NCI-H2196 (cell line): ENCODE data around the gene IMP4.
"Not testable (repeated sequence)": the region's sequence is repeated elsewhere in the genome, so short reads cannot be mapped to it uniquely, and the experiment has no call there.

Experiments
- DNase-seq: peaks from one replicate; lab custom pipeline; 2025; ENCODE audit not compliant: unreplicated experiment; lab: John Stamatoyannopoulos, UW

The IMP4 gene, protein sequence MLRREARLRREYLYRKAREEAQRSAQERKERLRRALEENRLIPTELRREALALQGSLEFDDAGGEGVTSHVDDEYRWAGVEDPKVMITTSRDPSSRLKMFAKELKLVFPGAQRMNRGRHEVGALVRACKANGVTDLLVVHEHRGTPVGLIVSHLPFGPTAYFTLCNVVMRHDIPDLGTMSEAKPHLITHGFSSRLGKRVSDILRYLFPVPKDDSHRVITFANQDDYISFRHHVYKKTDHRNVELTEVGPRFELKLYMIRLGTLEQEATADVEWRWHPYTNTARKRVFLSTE

GRCh38 chr2:130342533-130343275 lies at the start of gene IMP4:
TSS of gene IMP4 (plus strand) at chr2:130342897. CDS start at chr2:130342933, 36 bp downstream.
- DNase-seq: peak; percentile 97

- no peak for DNase-seq
Measured at GRCh38 chr2:130300258-130300969, 42.3 kb upstream of the IMP4 start.

DNA sequence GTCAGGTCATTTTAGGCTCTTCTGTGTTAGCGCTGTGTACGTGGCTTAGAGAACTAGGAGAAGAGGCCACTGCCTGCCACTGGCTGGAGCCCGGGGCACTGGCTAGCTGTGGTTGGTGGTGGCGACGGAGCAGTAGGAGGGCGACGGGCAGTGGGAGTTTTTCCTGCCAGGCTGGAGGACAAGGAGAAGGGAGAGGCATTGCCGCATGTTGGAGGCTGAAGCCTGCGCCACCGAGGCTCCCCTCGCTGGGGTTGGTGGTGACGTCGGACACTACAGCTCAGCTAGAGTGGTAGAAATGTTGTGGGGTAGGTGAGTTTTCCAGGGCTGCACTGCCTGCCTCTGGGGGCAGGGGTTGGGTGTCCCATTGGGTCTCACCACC lies 41.7 kb upstream of the IMP4 start:
- DNase-seq: no peak

DNA sequence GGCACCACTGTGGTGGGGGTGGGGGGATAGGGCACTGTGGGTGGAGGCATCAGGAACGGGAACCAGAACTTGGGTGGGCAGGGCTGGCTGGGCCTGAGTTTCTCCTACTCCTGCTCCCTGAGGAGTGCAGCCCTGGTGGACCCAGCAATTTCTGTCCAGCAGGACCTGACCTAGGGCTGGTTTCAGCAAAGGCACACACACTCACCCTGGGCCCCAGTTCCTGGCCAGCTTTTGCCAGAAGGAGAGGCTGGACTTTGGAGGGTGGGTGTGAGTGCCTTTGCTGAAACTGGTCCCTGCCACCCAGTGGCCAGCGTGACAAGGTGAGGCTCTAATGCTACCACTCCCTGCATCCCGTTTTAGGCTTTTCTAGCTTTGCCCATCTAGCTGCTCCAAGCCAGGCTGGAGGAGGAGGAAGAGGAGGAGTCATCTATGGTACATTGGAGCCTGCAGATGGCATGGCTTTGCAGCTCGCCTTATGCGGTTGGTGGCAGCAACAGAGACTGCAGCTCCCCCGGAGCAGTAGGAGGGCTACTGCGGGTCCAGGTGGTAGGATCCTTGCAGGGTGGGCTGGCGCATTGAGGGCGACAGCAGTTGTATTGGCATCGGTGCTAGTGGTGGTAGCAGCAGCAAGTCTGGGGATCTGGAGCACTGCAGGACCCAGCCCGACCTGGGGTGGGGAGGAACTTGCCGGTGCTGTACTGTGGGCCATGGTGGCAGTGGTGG lies 40.4 kb upstream of the IMP4 start:
- DNase-seq: no peak

DNA sequence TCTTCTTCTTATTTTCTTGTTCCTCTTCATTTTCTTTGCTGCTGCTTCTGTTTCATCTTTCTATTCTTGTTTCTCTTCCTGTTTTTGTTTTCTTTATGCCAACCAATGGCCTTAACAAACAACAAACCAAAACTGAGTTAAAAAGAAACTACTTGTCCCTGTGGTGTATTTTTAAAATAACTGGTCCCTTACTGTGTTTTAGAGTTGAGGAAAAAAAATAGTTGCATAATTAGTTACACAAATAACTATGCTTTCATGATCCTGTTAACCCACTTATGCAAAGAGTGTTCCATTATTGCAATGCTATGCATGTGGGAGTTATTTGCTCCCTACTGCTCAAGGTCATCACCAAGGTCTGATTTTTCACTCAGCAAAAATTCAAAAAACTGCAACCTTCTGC lies 39.5 kb upstream of the IMP4 start:
- DNase-seq: no peak

GRCh38 chr2:130304726-130305125 lies 38.0 kb upstream of the IMP4 start:
- no peak for DNase-seq

GRCh38 chr2:130307850-130308249 lies 34.8 kb upstream of the IMP4 start:
- no peak for DNase-seq

- no peak for DNase-seq
Measured at GRCh38 chr2:130310881-130311280, 31.8 kb upstream of the IMP4 start.

GRCh38 chr2:130313812-130314334 lies 28.8 kb upstream of the IMP4 start:
- no peak for DNase-seq

GRCh38 chr2:130314377-130314776 lies 28.3 kb upstream of the IMP4 start:
- no peak for DNase-seq

- DNase-seq: no peak
Measured at GRCh38 chr2:130316596-130316995, 26.1 kb upstream of the IMP4 start.

GRCh38 chr2:130318906-130319305 lies 23.8 kb upstream of the IMP4 start:
- DNase-seq: no peak

GRCh38 chr2:130319536-130319935 lies 23.2 kb upstream of the IMP4 start:
- DNase-seq: no peak

DNA sequence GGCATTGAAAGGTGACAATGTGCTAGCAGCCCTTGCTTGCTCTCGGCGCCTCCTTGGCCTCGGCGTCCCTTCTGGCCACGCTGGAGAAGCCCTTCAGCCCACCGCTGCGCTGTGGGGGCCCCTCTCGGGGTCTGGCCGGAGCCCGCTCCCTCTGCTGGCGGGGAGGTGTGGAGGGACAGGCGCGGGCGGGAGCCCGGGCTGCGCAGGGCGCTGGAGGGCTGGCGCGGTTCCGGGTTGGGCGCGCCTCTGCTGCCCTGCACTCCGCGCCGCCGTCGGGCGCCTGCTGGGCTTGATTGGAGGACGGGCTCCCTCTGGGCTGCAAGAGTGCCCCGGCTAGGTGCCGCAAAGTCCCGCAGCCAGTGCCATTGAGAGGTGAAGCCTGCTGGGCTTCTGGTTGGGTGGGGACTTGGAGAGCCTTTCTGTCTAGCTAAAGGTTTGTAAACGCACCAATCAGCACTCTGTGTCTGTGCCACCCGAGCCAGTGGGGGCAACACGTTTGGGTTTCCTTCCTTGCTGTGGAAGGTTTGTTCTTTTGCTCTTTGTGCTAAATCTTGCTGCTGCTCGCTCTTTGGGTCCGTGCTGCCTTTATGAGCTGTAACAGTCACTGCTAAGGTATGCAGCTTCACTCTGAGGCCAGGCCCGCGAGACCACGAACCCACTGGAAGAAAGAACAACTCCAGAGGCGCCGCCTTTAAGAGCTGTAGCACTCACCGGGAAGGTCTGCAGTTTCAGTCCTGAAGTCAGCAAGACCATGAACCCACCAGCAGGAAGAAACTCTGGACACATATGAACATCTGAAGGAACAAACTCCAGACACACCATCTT lies 14.8 kb upstream of the IMP4 start:
- no peak for DNase-seq

- DNase-seq: no peak
Measured at GRCh38 chr2:130328710-130329109, 14.0 kb upstream of the IMP4 start.

DNA sequence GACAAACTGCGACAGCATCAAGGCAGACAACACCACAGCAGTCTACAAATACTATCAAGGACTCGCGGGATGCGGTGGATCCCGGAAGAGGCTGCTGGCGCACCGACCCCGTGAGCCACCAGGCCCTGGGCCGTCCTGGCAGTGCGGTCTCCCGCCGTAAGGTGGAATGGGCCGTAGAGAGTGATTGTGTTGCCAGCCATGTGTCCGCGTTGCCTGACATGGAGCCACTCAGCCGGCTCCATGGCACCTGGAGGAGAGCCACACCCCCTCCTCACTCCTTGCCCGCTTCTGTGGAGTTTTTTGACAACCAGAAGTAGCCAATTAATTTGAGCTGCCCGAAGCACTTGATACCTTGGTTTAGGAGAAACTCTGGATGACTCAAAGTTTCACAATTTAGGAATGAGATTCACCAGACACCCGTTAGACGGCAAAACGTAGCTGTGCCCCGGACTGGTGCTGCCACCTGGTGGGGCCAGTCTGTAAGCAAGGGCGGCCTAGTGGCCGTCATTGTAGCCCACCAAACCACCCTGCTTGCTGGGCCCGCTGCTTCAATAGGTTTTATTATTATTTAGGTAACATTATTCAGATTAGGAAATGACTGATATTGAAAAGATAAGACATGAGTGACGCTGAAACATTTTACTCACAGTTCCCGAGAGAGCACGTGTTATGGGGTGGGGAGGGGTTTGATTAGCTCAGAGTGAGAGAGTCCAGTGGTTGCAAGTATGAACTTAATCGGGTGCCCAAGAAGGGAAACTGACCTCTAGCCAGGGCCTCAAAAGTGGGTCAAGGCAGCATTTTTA lies 10.2 kb upstream of the IMP4 start:
- DNase-seq: peak; percentile 62

GRCh38 chr2:130333253-130333652 lies 9.4 kb upstream of the IMP4 start:
- DNase-seq: not testable (repeated sequence)

DNA sequence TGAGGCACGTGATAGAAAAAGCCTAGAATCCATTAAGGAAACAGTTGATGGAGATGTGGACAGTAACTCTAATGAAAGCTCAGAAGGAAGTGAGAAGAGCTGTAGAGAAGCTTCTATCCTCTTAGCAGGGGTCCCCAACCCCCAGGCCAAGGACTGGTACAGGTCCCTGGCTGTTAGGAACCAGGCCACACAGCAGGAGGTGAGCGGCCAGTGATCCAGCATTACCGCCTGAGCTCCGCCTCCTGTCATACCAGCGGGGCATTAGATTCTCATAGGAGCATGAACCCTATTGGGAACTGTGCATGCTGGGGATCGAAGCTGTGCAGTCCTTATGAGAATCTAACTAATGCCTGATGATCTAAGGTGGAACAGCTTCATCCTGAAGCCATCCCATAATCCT lies 8.7 kb upstream of the IMP4 start:
- DNase-seq: no peak

GRCh38 chr2:130335226-130335625 lies 7.5 kb upstream of the IMP4 start:
- DNase-seq: no peak
